ENCODE measurements around the gene MAGEA6.
"Not testable (repeated sequence)": the region's sequence is repeated elsewhere in the genome, so short reads cannot be mapped to it uniquely, and the experiment has no call there.

The MAGEA6 gene, protein sequence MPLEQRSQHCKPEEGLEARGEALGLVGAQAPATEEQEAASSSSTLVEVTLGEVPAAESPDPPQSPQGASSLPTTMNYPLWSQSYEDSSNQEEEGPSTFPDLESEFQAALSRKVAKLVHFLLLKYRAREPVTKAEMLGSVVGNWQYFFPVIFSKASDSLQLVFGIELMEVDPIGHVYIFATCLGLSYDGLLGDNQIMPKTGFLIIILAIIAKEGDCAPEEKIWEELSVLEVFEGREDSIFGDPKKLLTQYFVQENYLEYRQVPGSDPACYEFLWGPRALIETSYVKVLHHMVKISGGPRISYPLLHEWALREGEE

DNA sequence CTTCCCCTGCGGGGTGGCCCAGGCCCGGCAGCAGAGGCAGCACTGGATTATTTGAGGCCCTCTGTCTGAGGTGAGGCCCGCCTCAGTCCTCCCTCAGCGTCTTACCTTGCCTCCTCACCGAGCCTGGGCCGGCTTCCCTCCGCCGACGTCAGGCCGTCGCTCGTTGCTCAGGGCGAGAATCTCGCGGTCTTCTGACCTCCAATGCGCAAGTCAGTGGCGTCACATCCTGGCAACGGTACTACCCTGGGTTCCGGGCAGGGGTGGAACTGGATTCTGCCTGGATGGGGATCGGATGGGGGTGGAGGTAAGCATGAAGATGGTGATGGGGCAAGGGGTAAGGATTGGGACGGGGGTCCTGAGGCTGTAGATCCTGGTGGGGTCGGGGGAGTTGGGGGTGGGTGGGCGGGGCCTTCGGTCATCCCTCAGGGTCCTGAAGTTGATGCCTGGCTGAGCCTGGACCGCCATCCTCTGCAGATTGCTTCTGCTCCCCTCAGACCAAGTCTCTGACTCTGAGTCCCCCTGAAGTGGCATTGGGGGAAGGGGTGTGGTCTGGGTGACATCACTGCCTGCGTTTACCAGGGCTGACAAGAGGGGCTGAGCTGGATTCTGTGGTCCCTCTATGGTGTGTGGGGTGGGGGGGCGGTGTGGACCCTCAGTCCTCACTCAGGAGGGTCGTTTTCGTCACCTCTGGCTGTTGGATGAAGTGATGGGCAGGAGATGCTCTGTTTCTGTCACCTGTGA lies at the start of gene MAGEA6:
Gene MAGEA6, minus strand, starts transcription at position 141 of the 741 bp plus-strand sequence. CDS start 2,039 bp downstream, outside the sequence.
- not testable (repeated sequence) for DNase-seq (ENCODE audit: low read depth, low spot score)

DNA sequence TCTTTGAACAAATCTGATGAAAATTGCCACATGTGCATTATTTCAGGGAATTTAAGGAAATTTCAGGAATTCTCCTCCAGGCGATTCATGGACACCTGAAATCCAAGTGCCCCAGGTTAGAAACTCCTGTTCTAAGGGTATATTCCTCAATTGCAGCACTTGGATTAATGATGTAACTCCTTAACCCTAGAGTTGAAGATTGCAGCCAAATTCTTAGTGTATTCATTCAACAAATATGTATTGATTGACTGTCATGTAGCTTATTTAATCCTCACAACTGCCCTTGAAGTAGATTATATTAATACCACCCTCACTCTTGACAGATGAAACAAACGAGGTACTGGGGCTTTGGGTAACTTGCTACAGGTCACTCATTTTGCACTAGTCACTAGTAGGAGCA lies 49.8 kb upstream of the MAGEA6 start:
- DNase-seq (ENCODE audit: low read depth, low spot score): no peak

DNA sequence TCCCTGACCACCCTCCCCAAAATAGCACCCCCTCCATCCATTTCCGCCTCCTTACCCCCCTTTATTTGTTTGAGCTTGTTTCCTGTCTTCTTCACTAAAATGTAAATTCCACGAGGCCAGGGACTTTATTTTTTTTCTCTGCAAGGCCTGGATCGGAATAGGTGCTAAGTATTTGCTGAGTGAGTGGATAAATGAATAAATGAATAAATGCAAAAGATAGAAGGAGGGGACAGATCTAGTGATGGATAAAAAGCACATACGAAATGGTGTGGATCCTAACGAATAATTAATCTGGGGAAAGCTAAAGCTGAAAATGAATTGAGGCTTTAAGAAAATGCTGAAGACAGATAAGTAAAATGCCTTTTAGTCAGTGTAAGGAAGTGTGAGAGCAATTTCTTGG lies 48.9 kb upstream of the MAGEA6 start:
- DNase-seq (ENCODE audit: low read depth, low spot score): no peak

DNA sequence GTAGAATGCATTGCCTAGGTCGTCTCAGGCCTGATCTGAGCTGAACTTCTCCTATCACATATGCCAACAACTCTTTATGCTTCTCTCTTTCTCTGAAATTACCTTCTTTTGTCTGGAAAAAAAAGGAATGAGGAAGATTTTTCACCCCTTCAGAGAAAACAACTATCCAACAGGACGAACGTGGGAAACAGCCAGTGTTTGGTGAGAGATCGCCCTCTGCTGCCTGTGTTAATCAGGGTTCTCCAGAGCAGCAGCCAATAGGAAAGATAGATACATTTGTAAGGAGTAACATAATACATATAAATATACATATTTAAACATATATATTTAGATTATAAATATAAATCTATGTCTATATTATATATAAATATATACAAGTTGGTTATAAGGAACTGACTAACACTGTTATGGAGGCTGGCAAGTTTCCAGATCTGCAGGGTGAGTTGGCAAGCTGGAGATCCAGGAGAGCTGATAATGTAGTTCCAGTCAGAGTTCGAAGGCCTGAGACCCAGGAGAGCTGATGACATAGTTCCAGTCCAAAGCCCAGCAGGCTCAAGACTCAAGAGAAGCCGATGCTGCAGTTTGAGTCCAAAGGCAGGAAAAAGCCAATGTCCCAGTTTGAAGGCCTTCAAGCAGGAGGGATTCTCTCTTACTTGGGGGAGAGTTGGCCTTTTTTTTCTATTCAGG lies 47.7 kb upstream of the MAGEA6 start:
- no peak for DNase-seq (ENCODE audit: low read depth, low spot score)

DNA sequence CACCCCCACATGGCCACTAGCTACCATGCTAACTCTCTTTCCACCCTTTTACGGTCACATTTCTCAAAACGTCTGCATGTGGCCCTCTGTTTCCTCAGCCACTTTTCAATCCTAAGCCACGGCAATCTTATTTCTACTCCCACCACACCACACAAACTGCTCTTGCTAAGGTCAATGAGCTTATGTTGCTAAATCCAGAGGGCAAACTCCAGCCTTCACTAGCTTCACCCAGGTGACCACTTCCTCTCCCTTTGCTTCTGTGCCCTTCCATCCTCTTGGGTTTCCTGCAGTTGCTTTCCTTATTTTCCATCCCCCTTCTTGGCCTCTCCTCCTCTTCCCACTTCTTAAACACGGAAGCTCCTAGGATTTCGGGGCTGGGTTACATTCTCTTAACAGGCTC lies 44.6 kb upstream of the MAGEA6 start:
- DNase-seq (ENCODE audit: low read depth, low spot score): no peak

DNA sequence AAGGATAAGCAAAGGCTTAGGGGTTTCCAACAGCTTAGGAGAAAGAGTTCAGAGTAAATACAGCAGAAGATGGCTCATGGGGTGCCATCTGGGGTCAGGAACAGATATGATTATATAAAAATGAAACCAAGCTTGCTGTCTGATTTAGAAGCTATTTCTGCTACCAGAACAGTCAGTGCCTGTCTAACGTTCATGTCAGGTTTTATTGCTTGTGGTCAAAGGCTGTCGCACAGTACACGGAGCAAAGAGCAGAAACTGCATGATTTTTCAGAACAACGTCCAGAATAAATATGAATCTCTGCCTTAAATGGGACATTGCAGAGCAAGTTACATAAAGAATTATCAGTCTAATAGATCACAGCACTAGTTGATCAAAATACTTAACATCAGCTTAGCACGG lies 43.7 kb upstream of the MAGEA6 start:
- no peak for DNase-seq (ENCODE audit: low read depth, low spot score)

DNA sequence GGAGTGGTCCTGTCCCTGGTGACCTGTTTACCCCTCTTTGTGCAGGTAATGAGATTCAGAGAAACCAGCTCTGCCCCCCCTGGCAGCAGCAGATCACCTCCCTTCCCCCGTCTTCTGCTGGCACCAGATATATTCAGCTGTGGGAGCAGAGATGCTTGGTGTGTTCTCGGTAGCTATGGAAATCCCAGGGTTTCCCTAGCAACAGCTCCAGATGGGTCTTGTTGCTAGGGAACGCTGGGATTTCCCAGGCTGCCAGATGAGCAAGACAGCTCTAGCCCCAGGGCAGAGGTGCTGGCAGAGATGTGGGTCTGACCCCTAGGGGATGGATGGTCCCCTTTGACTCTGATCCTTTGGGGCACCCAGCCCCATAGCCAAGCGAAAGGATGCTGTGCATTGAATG lies 40.9 kb upstream of the MAGEA6 start:
- no peak for DNase-seq (ENCODE audit: low read depth, low spot score)

DNA sequence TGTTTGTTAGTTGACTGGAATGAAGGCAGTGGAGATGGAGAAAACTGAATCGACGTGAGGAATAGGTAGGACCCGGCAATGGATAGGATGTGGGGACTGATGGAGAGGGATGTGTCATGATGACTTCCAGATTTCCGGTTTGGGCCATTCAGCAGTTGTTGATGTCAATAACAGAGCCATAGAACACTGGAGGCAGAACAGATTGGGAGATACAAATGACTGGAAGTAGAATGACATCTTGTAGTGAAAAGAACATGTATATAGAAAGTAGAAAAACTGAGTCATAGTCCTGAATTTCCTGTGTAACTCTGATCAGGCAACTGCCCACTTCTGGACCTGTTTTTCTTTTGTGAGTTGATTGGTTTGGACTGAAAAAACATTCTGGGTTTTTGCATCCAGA lies 36.5 kb upstream of the MAGEA6 start:
- DNase-seq (ENCODE audit: low read depth, low spot score): no peak

DNA sequence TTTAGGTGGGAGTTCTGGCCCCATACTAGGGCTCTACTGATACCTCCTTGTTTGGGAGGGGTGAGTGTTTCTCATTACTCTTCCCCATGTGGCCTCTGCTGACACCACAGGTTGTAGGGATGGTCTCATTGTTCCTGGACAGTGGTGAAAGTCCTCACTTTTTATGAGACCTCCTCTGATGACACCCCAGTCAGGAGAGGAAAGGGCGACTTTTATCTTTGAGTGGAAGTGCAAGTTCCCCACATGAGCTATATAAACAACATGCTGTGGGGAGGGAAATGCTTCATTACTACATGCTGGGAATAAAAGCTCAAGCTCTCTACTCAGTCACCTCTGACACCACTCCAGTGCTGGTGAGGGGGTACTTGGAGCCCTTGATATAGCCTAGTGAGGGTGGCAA lies 29.5 kb upstream of the MAGEA6 start:
- no peak for DNase-seq (ENCODE audit: low read depth, low spot score)

DNA sequence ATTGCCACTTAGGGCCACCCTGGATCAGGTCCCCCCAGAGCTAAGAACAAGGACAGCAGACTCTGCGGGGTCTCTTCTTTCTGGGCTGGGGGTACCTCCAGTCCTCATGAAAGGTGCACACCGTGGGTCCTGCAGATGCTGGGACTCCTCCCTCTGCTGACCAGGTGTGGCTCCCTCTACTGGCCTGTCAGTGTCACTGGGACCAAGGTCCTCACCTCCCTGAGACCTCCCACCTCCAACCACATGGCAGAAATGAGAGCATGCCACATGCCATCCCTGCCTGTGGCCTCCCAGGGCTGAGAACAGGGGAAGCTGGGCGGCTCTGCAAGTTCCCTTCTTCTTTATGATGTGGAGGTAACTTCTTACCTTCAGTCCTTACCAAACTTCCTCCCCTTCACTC lies 17.6 kb upstream of the MAGEA6 start:
- DNase-seq (ENCODE audit: low read depth, low spot score): not testable (repeated sequence)

DNA sequence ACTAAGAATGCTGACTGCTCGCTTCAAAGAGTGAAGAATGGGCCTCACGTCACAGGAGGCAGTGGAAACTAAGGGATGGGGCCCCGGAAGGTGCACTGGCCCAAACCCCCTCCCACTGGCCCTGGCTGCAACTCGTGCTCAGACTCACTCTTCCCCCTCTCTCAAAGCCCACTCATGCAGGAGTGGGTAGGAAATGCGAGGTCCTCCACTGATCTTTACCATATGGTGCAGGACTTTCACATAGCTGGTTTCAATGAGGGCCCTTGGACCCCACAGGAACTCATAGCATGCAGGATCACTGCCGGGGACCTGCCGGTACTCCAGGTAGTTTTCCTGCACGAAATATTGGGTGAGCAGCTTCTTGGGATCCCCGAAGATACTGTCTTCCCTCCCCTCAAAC lies 2.9 kb downstream of the MAGEA6 start:
- DNase-seq (ENCODE audit: low read depth, low spot score): not testable (repeated sequence)

DNA sequence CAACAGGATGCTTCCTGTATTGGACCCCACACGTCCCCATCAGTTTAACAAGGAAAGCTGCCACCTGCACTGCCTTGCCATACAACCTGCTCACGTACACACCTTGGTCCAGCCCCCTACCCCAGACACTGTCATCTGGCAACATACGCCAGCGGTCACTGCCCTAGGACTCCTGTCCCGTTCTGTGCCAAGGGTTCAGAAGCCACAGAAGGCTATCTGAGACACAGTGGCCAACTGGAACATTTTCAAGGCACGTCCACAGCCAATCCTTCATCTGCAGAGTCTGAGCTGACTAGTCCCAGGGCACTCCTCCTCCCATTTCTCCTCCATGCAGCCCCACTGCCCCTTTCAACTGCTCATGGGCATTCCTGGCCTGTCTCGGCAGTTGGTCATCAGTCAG lies 7.9 kb downstream of the MAGEA6 start:
- DNase-seq (ENCODE audit: low read depth, low spot score): not testable (repeated sequence)

DNA sequence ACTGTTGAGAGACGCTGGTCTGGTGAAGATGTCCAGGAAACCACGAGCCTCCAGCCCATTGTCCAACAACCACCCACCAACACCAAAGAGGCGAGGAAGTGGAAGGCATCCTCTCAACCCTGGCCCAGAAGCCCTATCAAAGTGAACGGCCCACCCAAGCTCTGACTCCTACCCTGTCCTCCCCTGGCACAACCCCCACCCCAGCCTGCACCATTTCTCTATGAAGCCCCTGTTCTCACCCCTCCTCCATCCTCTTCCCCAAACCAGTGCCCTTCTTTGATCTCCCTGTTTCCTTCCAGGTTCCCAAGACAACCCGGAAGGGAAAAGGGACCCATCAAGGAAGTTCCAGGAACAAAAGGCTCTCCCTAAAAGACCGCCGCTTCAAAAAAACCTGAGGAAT lies 9.9 kb downstream of the MAGEA6 start:
- DNase-seq (ENCODE audit: low read depth, low spot score): not testable (repeated sequence)

DNA sequence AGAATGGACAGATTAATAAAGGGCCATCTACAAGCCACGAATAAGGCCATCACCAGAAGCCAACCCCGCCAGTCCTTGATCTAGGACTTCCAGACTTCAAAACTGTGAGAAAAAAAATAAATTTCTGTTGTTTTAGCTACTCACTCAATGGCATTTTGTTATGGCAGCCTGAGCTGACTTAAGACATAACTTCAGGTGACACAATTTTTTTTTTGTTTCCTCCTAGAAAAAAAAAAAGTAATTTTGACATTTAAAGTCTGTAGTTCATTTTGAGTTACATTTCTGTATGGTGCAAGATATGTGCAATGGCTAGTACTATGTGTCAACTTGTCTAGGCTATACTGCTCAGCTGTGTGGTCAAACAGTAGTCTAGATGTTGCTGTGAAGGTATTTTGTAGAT lies 10.6 kb downstream of the MAGEA6 start, which contains the start of gene CSAG3:
Gene CSAG3, plus strand, starts transcription at position 301 of the 400 bp plus-strand sequence.
- not testable (repeated sequence) for DNase-seq (ENCODE audit: low read depth, low spot score)

DNA sequence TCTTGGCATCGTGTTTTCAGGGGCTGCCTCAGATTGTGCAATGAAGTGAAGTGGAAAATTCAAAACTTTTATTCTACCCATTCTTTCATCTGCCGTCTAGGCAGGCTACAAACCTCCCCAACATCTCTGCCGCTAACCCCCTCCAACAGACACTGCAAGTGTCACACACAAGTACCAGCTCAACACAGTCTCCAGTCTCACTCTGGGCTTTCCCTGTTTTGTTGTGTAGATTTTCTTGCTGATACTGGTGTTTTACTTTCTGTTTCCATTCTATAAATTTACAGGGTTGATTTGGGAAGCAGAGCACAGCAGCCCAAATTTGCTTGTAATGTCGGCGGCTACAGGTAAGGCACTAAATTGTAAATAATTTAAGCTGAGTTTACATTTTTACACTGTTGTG lies 14.6 kb downstream of the MAGEA6 start:
- DNase-seq (ENCODE audit: low read depth, low spot score): not testable (repeated sequence)

DNA sequence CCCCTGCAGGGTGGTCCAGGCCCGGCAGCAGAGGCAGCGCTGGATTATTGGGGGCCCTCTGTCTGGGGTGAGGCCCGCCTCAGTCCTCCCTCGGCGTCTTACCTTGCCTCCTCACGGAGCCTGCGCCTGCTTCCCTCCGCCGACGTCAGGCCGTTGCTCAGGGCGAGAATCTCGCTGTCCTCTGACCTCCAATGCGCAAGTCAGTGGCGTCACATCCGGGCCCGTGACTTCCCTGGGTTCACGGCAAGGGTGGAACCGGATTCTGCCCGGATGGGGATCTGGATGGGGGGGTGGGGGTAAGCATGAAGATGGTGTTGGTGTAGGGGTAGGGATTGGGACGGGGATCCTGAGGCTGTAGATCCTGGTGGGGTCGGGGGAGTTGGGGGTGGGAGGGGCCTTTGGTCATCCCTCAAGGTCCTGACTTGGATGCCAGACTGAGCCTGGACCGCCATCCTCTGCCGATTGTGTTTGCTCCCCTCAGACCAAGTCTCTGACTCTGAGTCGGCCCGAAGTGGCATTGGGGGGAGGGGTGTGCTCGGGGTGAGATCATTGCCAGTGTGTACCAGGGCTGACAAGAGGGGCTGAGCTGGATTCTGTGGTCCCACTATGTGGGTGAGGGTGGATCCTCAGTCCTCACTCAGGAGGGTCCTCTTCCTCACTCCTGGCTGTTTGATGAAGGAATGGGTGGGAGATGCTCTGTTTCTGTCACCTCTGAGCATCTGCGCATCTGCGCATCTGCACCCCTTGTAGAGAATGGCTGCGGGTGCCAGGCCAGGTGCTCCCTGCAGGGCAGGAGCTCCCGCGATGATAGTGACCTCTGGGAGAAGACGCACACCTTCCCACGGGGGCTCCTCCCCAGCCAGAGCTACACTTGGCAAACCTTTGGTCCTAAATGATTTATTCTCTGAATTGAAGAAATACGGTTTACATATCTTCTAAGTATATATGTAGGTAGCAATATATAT lies 15.5 kb downstream of the MAGEA6 start, which contains the start of gene MAGEA2:
Gene MAGEA2, minus strand, starts transcription at position 157 of the 965 bp plus-strand sequence. CDS start 2,479 bp downstream, outside the sequence.
- not testable (repeated sequence) for DNase-seq (ENCODE audit: low read depth, low spot score)

DNA sequence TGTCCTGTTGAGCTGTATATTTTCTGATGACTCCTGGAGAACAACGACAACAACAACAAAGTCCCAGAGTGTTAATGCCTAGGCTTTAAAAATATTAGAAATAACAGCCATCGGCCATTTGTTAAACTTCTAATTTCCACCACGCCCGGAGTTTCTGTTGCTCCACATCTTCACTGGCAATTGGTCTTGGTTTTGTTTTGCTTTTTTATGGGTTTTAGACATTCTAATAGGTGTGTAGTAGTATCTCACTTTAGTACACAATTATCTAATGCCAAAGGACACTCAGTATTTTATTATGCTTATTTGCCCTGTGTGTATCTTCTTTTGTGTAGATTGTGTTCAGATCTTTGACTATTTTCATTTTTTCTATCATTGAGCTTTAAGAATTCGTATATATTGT lies 30.9 kb downstream of the MAGEA6 start:
- DNase-seq (ENCODE audit: low read depth, low spot score): no peak

DNA sequence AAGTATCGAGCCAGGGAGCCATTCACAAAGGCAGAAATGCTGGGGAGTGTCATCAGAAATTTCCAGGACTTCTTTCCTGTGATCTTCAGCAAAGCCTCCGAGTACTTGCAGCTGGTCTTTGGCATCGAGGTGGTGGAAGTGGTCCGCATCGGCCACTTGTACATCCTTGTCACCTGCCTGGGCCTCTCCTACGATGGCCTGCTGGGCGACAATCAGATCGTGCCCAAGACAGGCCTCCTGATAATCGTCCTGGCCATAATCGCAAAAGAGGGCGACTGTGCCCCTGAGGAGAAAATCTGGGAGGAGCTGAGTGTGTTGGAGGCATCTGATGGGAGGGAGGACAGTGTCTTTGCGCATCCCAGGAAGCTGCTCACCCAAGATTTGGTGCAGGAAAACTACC lies 33.0 kb downstream of the MAGEA6 start:
- DNase-seq (ENCODE audit: low read depth, low spot score): not testable (repeated sequence)

DNA sequence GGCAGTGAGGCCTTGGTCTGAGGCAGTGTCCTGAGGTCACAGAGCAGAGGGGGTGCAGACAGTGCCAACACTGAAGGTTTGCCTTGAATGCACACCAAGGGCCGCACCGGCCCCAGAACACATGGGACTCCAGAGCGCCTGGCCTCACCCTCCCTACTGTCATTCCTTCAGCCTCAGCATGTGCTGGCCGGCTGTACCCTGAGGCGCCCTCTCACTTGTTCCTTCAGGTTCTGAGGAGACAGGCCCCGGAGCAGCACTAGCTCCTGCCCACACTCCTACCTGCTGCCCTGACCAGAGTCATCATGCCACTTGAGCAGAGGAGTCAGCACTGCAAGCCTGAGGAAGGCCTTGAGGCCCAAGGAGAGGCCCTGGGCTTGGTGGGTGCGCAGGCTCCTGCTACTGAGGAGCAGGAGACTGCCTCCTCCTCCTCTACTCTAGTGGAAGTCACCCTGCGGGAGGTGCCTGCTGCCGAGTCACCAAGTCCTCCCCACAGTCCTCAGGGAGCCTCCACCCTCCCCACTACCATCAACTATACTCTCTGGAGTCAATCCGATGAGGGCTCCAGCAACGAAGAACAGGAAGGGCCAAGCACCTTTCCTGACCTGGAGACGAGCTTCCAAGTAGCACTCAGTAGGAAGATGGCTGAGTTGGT lies 33.5 kb downstream of the MAGEA6 start:
- no peak for DNase-seq (ENCODE audit: low read depth, low spot score)

DNA sequence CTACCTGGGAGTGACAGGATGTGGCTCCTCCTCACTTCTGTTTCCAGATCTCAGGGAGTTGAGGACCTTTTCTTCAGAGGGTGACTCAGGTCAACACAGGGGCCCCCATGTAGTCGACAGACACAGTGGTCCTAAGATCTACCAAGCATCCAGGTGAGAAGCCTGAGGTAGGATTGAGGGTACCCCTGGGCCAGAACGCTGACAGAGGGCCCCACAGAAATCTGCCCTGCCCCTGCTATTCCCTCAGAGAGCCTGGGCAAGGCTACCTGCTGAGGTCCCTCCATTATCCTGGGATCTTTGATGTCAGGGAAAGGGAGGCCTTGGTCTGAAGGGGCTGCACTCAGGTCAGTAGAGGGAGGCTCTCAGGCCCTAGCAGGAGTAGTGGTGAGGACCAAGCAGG lies 34.4 kb downstream of the MAGEA6 start:
- no peak for DNase-seq (ENCODE audit: low read depth, low spot score)

Data from activated CD4-positive, CD25-positive, alpha-beta regulatory T cell treated with anti-CD3 and anti-CD28 coated beads, Interleukin-2, amount 50 U/mL, for 16 hours (primary cell).